Tibial nerve (tissue), 4 donors: ENCODE data around the gene ST3GAL6.

Experiments used
- EP300 ChIP-seq, 2 donors: sonication (generic); formaldehyde crosslinking; IDR thresholded peaks; one replicate each; pipeline ENCODE4 v1.6.1; 2017; ENCODE audit warnings: antibody characterized with exemption in 2 of 2, mild to moderate bottlenecking in 1 of 2
- POLR2A ChIP-seq, 2 donors: fragments of 450-650 bp; IDR thresholded peaks; one replicate each; pipeline ENCODE4 v1.6.1; 2017; ENCODE audit warnings: antibody characterized with exemption in 2 of 2, mild to moderate bottlenecking in 2 of 2, moderate library complexity in 2 of 2
- TF ChIP-seq, protein P1 (sequence below), 5 experiments: fragments of 200-600 bp in 3 of 5; fragments of 450-650 bp in 2 of 5; sonication (generic) in 3 of 5; IDR thresholded peaks; one replicate each; pipeline ENCODE4 v1.5.1; 2016 to 2019; ENCODE audit warnings: antibody characterized with exemption in 5 of 5, mild to moderate bottlenecking in 3 of 5, moderate library complexity in 2 of 5

DNA sequence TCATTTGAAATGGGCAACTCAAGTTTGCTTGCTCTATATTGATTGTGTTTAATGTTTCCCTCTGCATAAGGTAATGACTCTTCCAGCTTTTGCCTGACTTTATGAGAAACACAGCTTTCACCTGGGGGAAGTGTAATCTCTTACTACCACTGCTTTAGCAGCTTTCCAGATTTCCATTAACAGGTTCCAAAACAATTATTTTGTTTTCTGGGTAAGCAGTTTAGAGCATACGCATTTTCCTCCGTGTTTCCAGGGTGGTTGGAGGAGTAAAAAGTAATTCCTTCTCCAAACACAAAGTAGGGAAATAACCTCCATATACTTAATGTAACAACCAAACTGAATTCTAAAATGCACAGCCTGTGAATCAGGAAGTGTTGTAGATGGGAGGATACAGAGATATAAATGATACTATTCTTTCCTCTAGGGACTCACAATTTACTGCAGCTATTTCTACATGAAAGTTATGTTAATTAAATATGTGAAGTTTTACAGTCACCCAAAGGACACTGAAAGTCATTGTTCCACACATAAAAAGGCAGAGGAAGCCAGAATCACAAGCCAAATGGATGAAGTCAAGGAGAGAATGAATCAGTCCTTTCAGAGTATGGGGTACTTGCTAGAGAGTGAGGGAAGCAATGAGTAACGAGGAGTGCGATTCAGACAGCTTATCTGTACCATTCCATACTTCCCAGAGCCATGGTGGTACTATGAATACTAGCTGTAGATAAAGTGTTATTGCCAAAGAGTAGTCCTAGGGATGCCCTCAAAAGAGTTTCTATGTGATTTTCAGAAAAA, 16.6 kb downstream of the ST3GAL6 start:
- TF ChIP-seq, protein P1, sequence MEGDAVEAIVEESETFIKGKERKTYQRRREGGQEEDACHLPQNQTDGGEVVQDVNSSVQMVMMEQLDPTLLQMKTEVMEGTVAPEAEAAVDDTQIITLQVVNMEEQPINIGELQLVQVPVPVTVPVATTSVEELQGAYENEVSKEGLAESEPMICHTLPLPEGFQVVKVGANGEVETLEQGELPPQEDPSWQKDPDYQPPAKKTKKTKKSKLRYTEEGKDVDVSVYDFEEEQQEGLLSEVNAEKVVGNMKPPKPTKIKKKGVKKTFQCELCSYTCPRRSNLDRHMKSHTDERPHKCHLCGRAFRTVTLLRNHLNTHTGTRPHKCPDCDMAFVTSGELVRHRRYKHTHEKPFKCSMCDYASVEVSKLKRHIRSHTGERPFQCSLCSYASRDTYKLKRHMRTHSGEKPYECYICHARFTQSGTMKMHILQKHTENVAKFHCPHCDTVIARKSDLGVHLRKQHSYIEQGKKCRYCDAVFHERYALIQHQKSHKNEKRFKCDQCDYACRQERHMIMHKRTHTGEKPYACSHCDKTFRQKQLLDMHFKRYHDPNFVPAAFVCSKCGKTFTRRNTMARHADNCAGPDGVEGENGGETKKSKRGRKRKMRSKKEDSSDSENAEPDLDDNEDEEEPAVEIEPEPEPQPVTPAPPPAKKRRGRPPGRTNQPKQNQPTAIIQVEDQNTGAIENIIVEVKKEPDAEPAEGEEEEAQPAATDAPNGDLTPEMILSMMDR (IDR thresholded peaks at IDR 0.05) = no peak
- peak in 1 of 2 donors; percentile 72 for TF ChIP-seq EP300 (IDR thresholded peaks at IDR 0.05)
- no peak for TF ChIP-seq POLR2A (IDR thresholded peaks at IDR 0.05)
